Heart left ventricle (tissue), 13 donors: ENCODE data around the gene PPP2R5D.

Experiments used
- POLR2A ChIP-seq, 2 donors: fragments of 450-650 bp; IDR thresholded peaks; one replicate each; pipeline ENCODE4 v1.6.1; 2017; ENCODE audit warnings: antibody characterized with exemption in 2 of 2, mild to moderate bottlenecking in 2 of 2, moderate library complexity in 2 of 2
- TF ChIP-seq, protein P1 (sequence below), 12 donors: fragments of 200-600 bp; sonication (generic) in 4 of 12; IDR thresholded peaks; one replicate each; pipeline versions ENCODE4 v1.5.0 to v1.8.0; 2018 to 2022; ENCODE audit warnings: antibody characterized with exemption in 12 of 12, mild to moderate bottlenecking in 5 of 12
- donor health status: ischemic (EF 13 %, LVEDD 7.1; RV severe dilation, severe dysfunction).
- donor health status: DM: no; HTN: yes; CAD: no.
- donor health status: DM: no; HTN: no; CAD: no.
- donor health status: ischemic (EF 25% LVEDD 6.9; RV normal size, moderate dysfunction).
- donor health status: ischemic (EF 25% LVEDD 5.7; RV mildly dilated, moderate dysfunction).
- donor health status: ischemic (EF 35%, LVEDD 5.7; RV mildly dilated, moderate dysfunction).
- donor health status: nonischemic (EF 11% LVEDD 7.7; RV severe dilation, severe dysfunction).
- donor health status: DM: yes; HTN: yes; CAD: no.
- donor health status: PGD.
- donor health status: ischemic (EF 29% LVEDD 5.4; RV normal size, mild dysfunction).
- donor health status: nonischemic (EF 23%, LVEDD 6.1; RV moderate dilation, normal function).

DNA sequence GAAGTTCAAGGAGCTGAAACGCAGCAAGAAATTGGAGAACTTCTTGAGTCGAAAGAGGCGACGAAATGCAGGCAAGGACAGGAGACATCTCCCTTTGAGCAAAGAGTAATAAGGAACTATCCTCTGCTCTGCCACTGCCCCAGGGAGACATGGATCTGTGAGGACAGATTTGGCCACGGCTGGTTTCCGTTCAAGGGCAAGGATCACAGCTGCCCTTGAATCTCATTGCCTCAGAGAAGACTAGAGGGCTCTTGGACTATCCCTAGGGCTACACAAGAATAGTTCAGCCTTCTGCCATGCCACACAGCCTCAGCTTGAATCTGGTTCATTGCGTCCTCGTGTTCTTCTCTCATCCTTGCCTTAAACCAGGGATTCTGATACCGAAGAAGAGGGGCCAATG is 44.8 kb downstream of the PPP2R5D start:
- TF ChIP-seq, protein P1, sequence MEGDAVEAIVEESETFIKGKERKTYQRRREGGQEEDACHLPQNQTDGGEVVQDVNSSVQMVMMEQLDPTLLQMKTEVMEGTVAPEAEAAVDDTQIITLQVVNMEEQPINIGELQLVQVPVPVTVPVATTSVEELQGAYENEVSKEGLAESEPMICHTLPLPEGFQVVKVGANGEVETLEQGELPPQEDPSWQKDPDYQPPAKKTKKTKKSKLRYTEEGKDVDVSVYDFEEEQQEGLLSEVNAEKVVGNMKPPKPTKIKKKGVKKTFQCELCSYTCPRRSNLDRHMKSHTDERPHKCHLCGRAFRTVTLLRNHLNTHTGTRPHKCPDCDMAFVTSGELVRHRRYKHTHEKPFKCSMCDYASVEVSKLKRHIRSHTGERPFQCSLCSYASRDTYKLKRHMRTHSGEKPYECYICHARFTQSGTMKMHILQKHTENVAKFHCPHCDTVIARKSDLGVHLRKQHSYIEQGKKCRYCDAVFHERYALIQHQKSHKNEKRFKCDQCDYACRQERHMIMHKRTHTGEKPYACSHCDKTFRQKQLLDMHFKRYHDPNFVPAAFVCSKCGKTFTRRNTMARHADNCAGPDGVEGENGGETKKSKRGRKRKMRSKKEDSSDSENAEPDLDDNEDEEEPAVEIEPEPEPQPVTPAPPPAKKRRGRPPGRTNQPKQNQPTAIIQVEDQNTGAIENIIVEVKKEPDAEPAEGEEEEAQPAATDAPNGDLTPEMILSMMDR (IDR thresholded peaks at IDR 0.05) = no peak
- no peak for TF ChIP-seq POLR2A (IDR thresholded peaks at IDR 0.05)
